PFSK-1 (cell line): ENCODE measurements around the gene TMEM131L.

Experiments
- FOXP2 ChIP-seq: optimal IDR thresholded peaks from 2 replicates; pipeline ENCODE3; 2011; ENCODE audit warnings: borderline replicate concordance, control low read depth, inconsistent platforms; ENCODE audit not compliant: insufficient read depth; ENCODE audit errors: extremely low read length, extremely low read depth
- POLR2AphosphoS5 ChIP-seq: IDR thresholded peaks from 2 replicates; pipeline ENCODE4 v1.6.1; 2012; ENCODE audit warnings: low read depth, mild to moderate bottlenecking, control low read depth, low read length, moderate library complexity
- REST ChIP-seq, 2 experiments: IDR thresholded peaks; 2 replicates each; pipeline versions ENCODE4 v1.6.1 to v1.8.0; 2011 to 2012; ENCODE audit warnings: low read depth in 2 of 2, low read length in 2 of 2, control low read depth in 1 of 2, inconsistent platforms in 1 of 2, mild to moderate bottlenecking in 1 of 2, moderate library complexity in 1 of 2; ENCODE audit not compliant: insufficient read depth in 1 of 2
- SIN3A ChIP-seq: IDR thresholded peaks from 2 replicates; pipeline ENCODE4 v1.6.1; 2012; ENCODE audit warnings: mild to moderate bottlenecking, low read length, moderate library complexity, borderline replicate concordance; ENCODE audit not compliant: insufficient read depth
- TAF1 ChIP-seq: IDR thresholded peaks from 2 replicates; pipeline ENCODE4 v1.6.1; 2012; ENCODE audit warnings: low read length, control low read depth, borderline replicate concordance; ENCODE audit not compliant: insufficient read depth

Gene TMEM131L

GRCh38 chr4:153556435-153556815 is 90.3 kb downstream of the TMEM131L start:
- no peak for TF ChIP-seq SIN3A
- TF ChIP-seq POLR2AphosphoS5: no peak
- TF ChIP-seq TAF1: no peak
- TF ChIP-seq FOXP2: no peak
- TF ChIP-seq REST (IDR thresholded peaks at IDR 0.05; ENCODE audit: insufficient read depth in 1 of 2, low read depth in 2 of 2, low read length in 2 of 2): no peak

- TF ChIP-seq TAF1: no peak
- no peak for TF ChIP-seq POLR2AphosphoS5
- TF ChIP-seq FOXP2: no peak
- TF ChIP-seq REST (IDR thresholded peaks at IDR 0.05; ENCODE audit: insufficient read depth in 1 of 2, low read depth in 2 of 2, low read length in 2 of 2): no peak
- TF ChIP-seq SIN3A: no peak
Measured at GRCh38 chr4:153560908-153561307, 94.7 kb downstream of the TMEM131L start.

GRCh38 chr4:153564630-153565525 is 98.7 kb downstream of the TMEM131L start:
- TF ChIP-seq FOXP2 (no peak), REST (IDR thresholded peaks at IDR 0.05; ENCODE audit: insufficient read depth in 1 of 2, low read depth in 2 of 2, low read length in 2 of 2) (no peak), SIN3A (no peak), POLR2AphosphoS5 (no peak), TAF1 (no peak)

- TF ChIP-seq SIN3A: no peak
- TF ChIP-seq POLR2AphosphoS5: no peak
- TF ChIP-seq TAF1: no peak
- no peak for TF ChIP-seq REST (IDR thresholded peaks at IDR 0.05; ENCODE audit: insufficient read depth in 1 of 2, low read depth in 2 of 2, low read length in 2 of 2)
- TF ChIP-seq FOXP2: no peak
Measured at GRCh38 chr4:153566631-153567150, 100.5 kb downstream of the TMEM131L start.
